ENCODE results near the gene NAT10. TPM values are rescaled to one million over a fixed set of nuclear protein-coding genes. Genes with fewer than 3 reads are reported as not detected.
A peak's percentile ranks its signal among the peaks of the same experiment; 100 is the strongest.

NAT10 gene
- total RNA-seq, 2 donors from 2014 or later, result 59.7 to 61.0 TPM

DNA sequence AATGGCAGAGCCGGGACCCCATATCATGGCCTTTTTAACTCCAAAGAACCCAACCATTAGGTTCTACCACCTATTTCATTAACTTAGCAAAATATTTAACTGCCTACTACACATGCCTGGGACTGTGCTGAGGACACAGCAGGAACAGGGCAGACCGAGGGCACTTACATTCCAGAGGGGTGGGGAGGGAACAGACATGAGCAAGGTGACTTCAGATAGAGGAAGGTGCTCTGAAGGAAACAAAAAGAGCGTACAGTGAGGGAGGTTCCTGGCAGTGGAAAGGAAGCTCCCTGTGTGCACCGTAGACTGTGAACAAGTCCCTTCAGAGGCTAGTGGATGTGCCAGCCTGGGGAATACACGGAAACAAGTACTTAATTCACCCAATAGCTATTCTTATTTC is 82.8 kb downstream of the NAT10 start:
- no peak overlapping the region for H3K4me3 ChIP-seq (ENCODE audit: low read length)
- H3K27me3 ChIP-seq (ENCODE audit: control insufficient read depth, insufficient read depth, low read length, poor library complexity, severe bottlenecking), result no peaks in the 10 kb centered on the region
- 65 to 83% methylated on average over 3 to 5 of the region's 5 CpGs for WGBS, 2 experiments (ENCODE audit: insufficient coverage in 1 of 2, insufficient read length in 1 of 2)
- H3K9me3 ChIP-seq (ENCODE audit: control insufficient read depth, low read length), result no peaks in the 10 kb centered on the region
- Mint-ChIP-seq H3K9me3 (no peaks in the 10 kb centered on the region), H3K4me1 (peaks cover 20% of the 10 kb centered on the region), H3K27ac (no peak overlapping the region), H3K36me3 (ENCODE audit: low read depth) (no peaks in the 10 kb centered on the region), H3K4me3 (no peak overlapping the region), H3K27me3 (ENCODE audit: insufficient read depth) (no peaks in the 10 kb centered on the region)
- TF ChIP-seq CTCF (conservative IDR thresholded peaks at IDR 0.05), result no peak
- no peak overlapping the region for H3K27ac ChIP-seq (ENCODE audit: low read depth, low read length)
- H3K9ac ChIP-seq (ENCODE audit: extremely low read depth, low read length, poor library complexity, severe bottlenecking), result no peak overlapping the region
- peaks cover 8% of the 10 kb centered on the region for H3K4me1 ChIP-seq (ENCODE audit: control insufficient read depth, insufficient read depth, low read length)
- DNase-seq, result peak; percentile 70
- H3K36me3 ChIP-seq (ENCODE audit: control insufficient read depth, insufficient read depth, low read length), result peaks cover 10% of the 10 kb centered on the region

- H3K27me3 ChIP-seq (ENCODE audit: control insufficient read depth, insufficient read depth, low read length, poor library complexity, severe bottlenecking), result no peaks in the 10 kb centered on the region
- H3K9ac ChIP-seq (ENCODE audit: extremely low read depth, low read length, poor library complexity, severe bottlenecking), result no peak overlapping the region
- Mint-ChIP-seq H3K4me3 (no peak overlapping the region), H3K9me3 (no peaks in the 10 kb centered on the region), H3K4me1 (peaks cover 25% of the 10 kb centered on the region), H3K36me3 (ENCODE audit: low read depth) (no peaks in the 10 kb centered on the region), H3K27me3 (ENCODE audit: insufficient read depth) (no peaks in the 10 kb centered on the region), H3K27ac (no peak overlapping the region)
- DNase-seq, result no peak
- no peak for TF ChIP-seq CTCF (conservative IDR thresholded peaks at IDR 0.05)
- WGBS, 2 experiments (ENCODE audit: insufficient coverage in 1 of 2, insufficient read length in 1 of 2), result 98% methylated on average over 5 of the region's 9 CpGs; no CpG with 5 or more reads in 1 of the 2 experiments
- H3K9me3 ChIP-seq (ENCODE audit: control insufficient read depth, low read length), result no peaks in the 10 kb centered on the region
- H3K27ac ChIP-seq (ENCODE audit: low read depth, low read length), result no peak overlapping the region
- peaks cover 8% of the 10 kb centered on the region for H3K4me1 ChIP-seq (ENCODE audit: control insufficient read depth, insufficient read depth, low read length)
- H3K4me3 ChIP-seq (ENCODE audit: low read length), result no peak overlapping the region
- H3K36me3 ChIP-seq (ENCODE audit: control insufficient read depth, insufficient read depth, low read length), result peaks cover 10% of the 10 kb centered on the region
These were observed 83.8 kb downstream of the NAT10 start for GRCh38 chr11:34189191-34189590.

- Mint-ChIP-seq H3K9me3 (no peaks in the 10 kb centered on the region), H3K27me3 (ENCODE audit: insufficient read depth) (no peaks in the 10 kb centered on the region), H3K27ac (no peak overlapping the region), H3K36me3 (ENCODE audit: low read depth) (no peaks in the 10 kb centered on the region), H3K4me3 (no peak overlapping the region), H3K4me1 (peaks cover 21% of the 10 kb centered on the region)
- WGBS, 2 experiments (ENCODE audit: insufficient coverage in 1 of 2, insufficient read length in 1 of 2), result 92 to 100% methylated on average over 4 to 8 of the region's 8 CpGs
- H3K4me3 ChIP-seq (ENCODE audit: low read length), result no peak overlapping the region
- H3K27me3 ChIP-seq (ENCODE audit: control insufficient read depth, insufficient read depth, low read length, poor library complexity, severe bottlenecking), result no peaks in the 10 kb centered on the region
- peaks cover 8% of the 10 kb centered on the region for H3K4me1 ChIP-seq (ENCODE audit: control insufficient read depth, insufficient read depth, low read length)
- DNase-seq, result no peak
- no peak overlapping the region for H3K9ac ChIP-seq (ENCODE audit: extremely low read depth, low read length, poor library complexity, severe bottlenecking)
- TF ChIP-seq CTCF (conservative IDR thresholded peaks at IDR 0.05), result no peak
- H3K9me3 ChIP-seq (ENCODE audit: control insufficient read depth, low read length), result no peaks in the 10 kb centered on the region
- H3K36me3 ChIP-seq (ENCODE audit: control insufficient read depth, insufficient read depth, low read length), result peaks cover 8% of the 10 kb centered on the region
- H3K27ac ChIP-seq (ENCODE audit: low read depth, low read length), result no peak overlapping the region
These were observed 85.0 kb downstream of the NAT10 start for GRCh38 chr11:34190192-34191139.

All from endodermal cell (in vitro differentiated cells).